Neutrophil (primary cell): ENCODE results near the gene TPM4.

Experiments used
- H3K27ac ChIP-seq: fragments of 200-600 bp; sonication (generic); 2 replicates; pipeline ENCODE4 v1.5.1; 2016; ENCODE audit warnings: mild to moderate bottlenecking, moderate library complexity
- H3K27me3 ChIP-seq: fragments of 200-600 bp; sonication (generic); 2 replicates; pipeline ENCODE4 v1.6.0; 2016; ENCODE audit warnings: mild to moderate bottlenecking
- H3K36me3 ChIP-seq: fragments of 200-600 bp; sonication (generic); 2 replicates; pipeline ENCODE4 v1.5.1; 2017
- H3K4me1 ChIP-seq, 2 experiments: fragments of 200-600 bp in 1 of 2; sonication (generic) in 1 of 2; 1 replicate in 1 of 2; 2 replicates in 1 of 2; pipeline versions ENCODE4 v1.5.1 to v1.6.1; 2013 to 2016; ENCODE audit warnings: low read depth in 1 of 2, low read length in 1 of 2, mild to moderate bottlenecking in 1 of 2, moderate library complexity in 1 of 2; ENCODE audit not compliant: control insufficient read depth in 1 of 2, insufficient read depth in 1 of 2
- H3K4me3 ChIP-seq, 2 experiments: fragments of 200-600 bp in 1 of 2; sonication (generic) in 1 of 2; 1 replicate in 1 of 2; 2 replicates in 1 of 2; pipeline ENCODE4 v1.5.1; 2013 to 2016; ENCODE audit warnings: low read depth in 1 of 2, low read length in 1 of 2, mild to moderate bottlenecking in 1 of 2, moderate library complexity in 1 of 2
- H3K9me3 ChIP-seq: fragments of 200-600 bp; sonication (generic); 2 replicates; pipeline ENCODE4 v1.5.1; 2016
- TF ChIP-seq, protein P1 (sequence below): fragments of 200-600 bp; sonication (generic); IDR thresholded peaks from 2 replicates; pipeline ENCODE4 v1.5.1; 2016; ENCODE audit warnings: antibody characterized with exemption

Gene TPM4

DNA sequence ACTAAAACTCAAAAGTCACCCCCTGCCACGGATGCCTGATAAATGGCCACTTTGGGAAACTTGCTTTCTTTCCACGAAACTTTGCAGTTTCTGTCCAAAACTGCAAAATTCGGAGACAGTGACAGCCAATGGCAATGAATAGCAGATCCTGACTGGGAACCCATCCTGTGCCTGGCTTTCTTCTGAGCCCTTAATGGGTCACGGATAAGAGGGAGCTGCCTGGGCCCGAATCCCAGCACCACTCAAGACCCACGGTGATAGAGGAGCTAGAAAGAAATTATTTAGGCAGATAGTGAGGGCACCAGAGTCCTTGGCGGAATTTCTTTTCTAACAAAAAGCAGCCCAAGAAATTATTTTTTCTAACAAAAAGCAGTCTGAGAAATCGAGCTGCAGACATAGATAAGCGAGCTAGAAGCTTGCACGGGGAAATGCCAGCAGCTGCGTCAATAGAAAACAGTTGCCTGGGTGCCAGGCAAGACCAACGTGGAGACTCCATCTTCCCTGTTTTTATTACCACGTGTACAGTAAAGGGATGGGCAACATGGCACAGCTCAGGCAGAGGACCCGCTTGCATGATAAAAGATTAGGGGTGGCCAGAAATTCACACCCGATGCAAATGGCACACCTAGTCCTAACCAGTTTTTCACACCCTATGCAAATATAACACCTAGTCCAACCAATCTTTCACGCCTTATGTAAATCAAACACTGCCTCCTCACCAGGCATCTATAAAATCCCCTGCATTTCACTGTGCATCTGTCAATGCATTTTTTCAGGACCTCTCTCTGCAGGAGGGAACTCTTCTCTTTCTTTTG lies 60.1 kb downstream of the TPM4 start:
- H3K36me3 ChIP-seq: peaks cover 33% of the 10 kb centered on the region
- peak overlapping the region; percentile 67 for H3K27ac ChIP-seq
- H3K4me1 ChIP-seq: peaks cover 22 to 27% of the 10 kb centered on the region in 2 experiments
- H3K4me3 ChIP-seq: no peak overlapping the region
- H3K9me3 ChIP-seq: no peaks in the 10 kb centered on the region
- no peaks in the 10 kb centered on the region for H3K27me3 ChIP-seq
- TF ChIP-seq, protein P1, sequence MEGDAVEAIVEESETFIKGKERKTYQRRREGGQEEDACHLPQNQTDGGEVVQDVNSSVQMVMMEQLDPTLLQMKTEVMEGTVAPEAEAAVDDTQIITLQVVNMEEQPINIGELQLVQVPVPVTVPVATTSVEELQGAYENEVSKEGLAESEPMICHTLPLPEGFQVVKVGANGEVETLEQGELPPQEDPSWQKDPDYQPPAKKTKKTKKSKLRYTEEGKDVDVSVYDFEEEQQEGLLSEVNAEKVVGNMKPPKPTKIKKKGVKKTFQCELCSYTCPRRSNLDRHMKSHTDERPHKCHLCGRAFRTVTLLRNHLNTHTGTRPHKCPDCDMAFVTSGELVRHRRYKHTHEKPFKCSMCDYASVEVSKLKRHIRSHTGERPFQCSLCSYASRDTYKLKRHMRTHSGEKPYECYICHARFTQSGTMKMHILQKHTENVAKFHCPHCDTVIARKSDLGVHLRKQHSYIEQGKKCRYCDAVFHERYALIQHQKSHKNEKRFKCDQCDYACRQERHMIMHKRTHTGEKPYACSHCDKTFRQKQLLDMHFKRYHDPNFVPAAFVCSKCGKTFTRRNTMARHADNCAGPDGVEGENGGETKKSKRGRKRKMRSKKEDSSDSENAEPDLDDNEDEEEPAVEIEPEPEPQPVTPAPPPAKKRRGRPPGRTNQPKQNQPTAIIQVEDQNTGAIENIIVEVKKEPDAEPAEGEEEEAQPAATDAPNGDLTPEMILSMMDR: no peak

DNA sequence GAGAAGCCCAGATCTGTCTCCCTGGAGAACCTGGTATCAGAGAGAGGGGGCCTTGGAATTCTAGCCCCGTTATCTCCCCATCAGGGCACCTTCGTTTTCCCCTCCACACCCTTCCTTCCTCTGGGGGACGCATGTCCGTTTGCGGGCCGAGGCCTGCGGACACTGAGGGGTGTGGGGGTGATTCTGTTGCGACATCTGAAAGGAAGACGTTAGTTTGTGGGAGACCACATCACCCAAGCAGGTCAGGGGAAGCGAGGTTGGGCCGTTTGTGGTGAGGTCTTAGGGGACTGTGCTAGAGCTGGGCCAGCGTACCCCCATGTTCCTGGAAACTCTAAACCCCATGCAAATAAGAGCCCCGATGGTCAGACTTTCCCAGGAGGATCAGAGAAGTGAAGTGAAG lies 63.5 kb downstream of the TPM4 start:
- TF ChIP-seq, protein P1: no peak
- peaks cover 47 to 51% of the 10 kb centered on the region in 2 experiments for H3K4me1 ChIP-seq
- H3K36me3 ChIP-seq: no peaks in the 10 kb centered on the region
- H3K4me3 ChIP-seq: no peak overlapping the region
- peak overlapping the region; percentile 96 for H3K27ac ChIP-seq
- H3K27me3 ChIP-seq: no peaks in the 10 kb centered on the region
- H3K9me3 ChIP-seq: no peaks in the 10 kb centered on the region

DNA sequence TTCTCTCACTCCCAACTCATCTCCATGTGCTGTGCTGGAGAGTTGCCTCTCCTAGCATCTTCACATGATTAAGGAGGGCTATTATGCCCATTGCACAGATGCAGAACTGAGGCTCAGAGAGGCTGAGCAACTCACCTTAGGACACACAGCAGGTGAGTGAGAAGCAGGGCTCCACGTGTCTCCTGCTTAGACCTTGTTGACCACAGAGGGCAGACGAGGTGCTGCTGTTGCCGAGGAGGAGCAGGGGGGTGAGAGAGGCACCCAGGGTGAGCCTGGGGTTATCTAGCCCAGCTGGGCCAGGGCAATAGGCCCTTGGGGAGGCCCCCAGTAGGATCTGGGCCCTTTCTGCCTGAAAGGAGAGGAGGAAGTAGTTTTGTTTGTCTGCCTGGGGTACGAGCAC lies 64.7 kb downstream of the TPM4 start:
- H3K27ac ChIP-seq: peak overlapping the region; percentile 96
- no peaks in the 10 kb centered on the region for H3K27me3 ChIP-seq
- H3K4me3 ChIP-seq: no peak overlapping the region
- H3K36me3 ChIP-seq: no peaks in the 10 kb centered on the region
- TF ChIP-seq, protein P1: peak; percentile 10
- no peaks in the 10 kb centered on the region for H3K9me3 ChIP-seq
- peaks cover 55 to 61% of the 10 kb centered on the region in 2 experiments for H3K4me1 ChIP-seq

DNA sequence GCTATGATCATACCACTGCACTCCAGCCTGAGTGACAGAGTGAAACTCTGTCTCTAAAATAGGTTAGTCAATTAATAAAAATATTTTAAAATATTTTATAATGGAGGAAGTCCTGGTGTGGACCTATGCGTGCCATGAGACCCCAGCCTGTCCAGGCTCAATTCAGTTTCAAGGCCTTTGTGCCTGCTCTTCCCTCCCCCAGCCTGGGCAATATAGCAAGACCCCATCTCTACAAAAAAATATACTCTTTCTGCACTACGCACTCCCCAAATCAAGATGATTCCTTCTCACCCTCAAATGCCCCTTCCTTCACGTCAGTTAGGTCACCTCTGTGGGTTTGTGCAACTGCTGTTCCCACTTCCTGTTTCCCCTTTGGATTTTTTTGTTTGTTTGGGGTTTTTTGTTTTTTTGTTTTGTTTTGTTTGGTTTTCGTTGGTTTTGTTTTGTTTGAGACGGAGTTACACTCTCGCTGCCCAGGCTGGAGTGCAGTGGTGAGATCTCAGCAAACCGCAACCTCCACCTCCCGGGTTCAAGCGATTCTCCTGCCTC lies 65.8 kb downstream of the TPM4 start:
- Histone ChIP-seq H3K4me3 (peak overlapping the region; percentile 88 to 93), H3K4me1 (peaks cover 66 to 71% of the 10 kb centered on the region in 2 experiments)

GRCh38 chr19:16143399-16144215 lies 67.3 kb downstream of the TPM4 start, which contains the start of gene HSH2D:
Gene HSH2D, plus strand, starts transcription at chr19:16143685. Its CDS starts 5,066 bp downstream, at chr19:16148751.
- TF ChIP-seq, protein P1: peak; percentile 55
- H3K27me3 ChIP-seq: no peaks in the 10 kb centered on the region
- peaks cover 18% of the 10 kb centered on the region for H3K36me3 ChIP-seq
- peaks cover 81 to 86% of the 10 kb centered on the region in 2 experiments for H3K4me1 ChIP-seq
- H3K4me3 ChIP-seq: peak within 1 kb of the TSS; percentile 88 to 93
- no peaks in the 10 kb centered on the region for H3K9me3 ChIP-seq
- H3K27ac ChIP-seq: peak within 1 kb of the TSS; percentile 96

More for the DNA sequence above, 65.8 kb downstream of the TPM4 start:
- no peaks in the 10 kb centered on the region for H3K9me3 ChIP-seq
- H3K27me3 ChIP-seq: no peaks in the 10 kb centered on the region
- TF ChIP-seq, protein P1: no peak
- peak overlapping the region; percentile 96 for H3K27ac ChIP-seq
- peaks cover 6% of the 10 kb centered on the region for H3K36me3 ChIP-seq
